ENCODE measurements around the gene PRR7.

The PRR7 gene

GRCh38 chr5:177499842-177500241, 53.2 kb downstream of the PRR7 start:
- DNase-seq (ENCODE audit: low spot score): no peak

GRCh38 chr5:177500685-177501522, 54.3 kb downstream of the PRR7 start:
- DNase-seq (ENCODE audit: low spot score): peak; percentile 89

GRCh38 chr5:177501874-177502678, 55.5 kb downstream of the PRR7 start:
- no peak for DNase-seq (ENCODE audit: low spot score)

- no peak for DNase-seq (ENCODE audit: low spot score)
These were observed 56.3 kb downstream of the PRR7 start for GRCh38 chr5:177502886-177503285.

GRCh38 chr5:177503351-177504085, 56.9 kb downstream of the PRR7 start:
- no peak for DNase-seq (ENCODE audit: low spot score)

- no peak for DNase-seq (ENCODE audit: low spot score)
These were observed 57.8 kb downstream of the PRR7 start for GRCh38 chr5:177504086-177505056.

GRCh38 chr5:177505075-177505474, 58.5 kb downstream of the PRR7 start:
- no peak for DNase-seq (ENCODE audit: low spot score)

Data from hematopoietic multipotent progenitor cell treated with erythropoietin and hydrocortisone succinate and interleukin-3 and kit ligand, for 17 days (in vitro differentiated cells).